ENCODE measurements around the gene FOXO6.

FOXO6 gene

DNA sequence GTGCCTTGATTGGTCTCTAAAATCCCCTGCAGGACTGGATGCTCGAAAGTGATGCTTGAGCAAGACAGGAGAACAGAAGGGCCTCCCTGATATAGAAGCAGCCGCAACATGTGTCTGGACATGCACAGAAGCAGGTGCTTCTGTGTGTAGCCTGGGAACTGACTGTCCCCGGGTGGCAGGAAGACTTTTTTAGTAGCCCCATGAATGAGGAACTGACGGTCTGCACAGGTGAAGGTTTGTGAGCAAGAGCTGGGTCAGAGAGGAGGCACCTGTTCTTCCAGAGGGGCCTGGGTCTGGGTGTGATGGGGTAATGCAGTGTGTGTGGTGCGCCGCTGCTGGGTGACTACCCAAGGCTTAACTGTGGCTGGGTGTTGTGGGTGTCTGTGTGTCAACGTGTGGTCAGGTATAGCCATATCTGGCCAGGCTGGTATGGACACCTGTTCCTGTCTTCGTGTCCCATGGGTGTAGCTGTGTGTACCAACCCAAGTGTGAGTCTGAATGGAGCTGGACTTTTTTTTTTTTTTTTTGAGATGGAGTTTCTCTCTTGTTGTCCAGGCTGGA is 39.1 kb upstream of the FOXO6 start:
- H3K27ac ChIP-seq, result no peak overlapping the region
- POLR2A ChIA-PET (ENCODE audit: low non-redundant PET), result no interaction called here
- TF ChIP-seq, protein P1, sequence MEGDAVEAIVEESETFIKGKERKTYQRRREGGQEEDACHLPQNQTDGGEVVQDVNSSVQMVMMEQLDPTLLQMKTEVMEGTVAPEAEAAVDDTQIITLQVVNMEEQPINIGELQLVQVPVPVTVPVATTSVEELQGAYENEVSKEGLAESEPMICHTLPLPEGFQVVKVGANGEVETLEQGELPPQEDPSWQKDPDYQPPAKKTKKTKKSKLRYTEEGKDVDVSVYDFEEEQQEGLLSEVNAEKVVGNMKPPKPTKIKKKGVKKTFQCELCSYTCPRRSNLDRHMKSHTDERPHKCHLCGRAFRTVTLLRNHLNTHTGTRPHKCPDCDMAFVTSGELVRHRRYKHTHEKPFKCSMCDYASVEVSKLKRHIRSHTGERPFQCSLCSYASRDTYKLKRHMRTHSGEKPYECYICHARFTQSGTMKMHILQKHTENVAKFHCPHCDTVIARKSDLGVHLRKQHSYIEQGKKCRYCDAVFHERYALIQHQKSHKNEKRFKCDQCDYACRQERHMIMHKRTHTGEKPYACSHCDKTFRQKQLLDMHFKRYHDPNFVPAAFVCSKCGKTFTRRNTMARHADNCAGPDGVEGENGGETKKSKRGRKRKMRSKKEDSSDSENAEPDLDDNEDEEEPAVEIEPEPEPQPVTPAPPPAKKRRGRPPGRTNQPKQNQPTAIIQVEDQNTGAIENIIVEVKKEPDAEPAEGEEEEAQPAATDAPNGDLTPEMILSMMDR (conservative IDR thresholded peaks at IDR 0.05; ENCODE audit: low read depth), result no peak
- DNase-seq (ENCODE audit: low spot score), result no peak
- CTCF ChIA-PET, result interaction anchor here (0.6 to 1.5 kb wide), 3 partner anchors 19 to 39 kb away, joined by 3 to 4 read pairs (median 3); no protein-coding TSS in a partner anchor

GRCh38 chr1:41322835-41323234 is 38.4 kb upstream of the FOXO6 start:
- peak overlapping the region; percentile 11 for H3K27ac ChIP-seq
- ChIA-PET CTCF (interaction anchor here (0.6 to 1.5 kb wide), 4 partner anchors 19 to 40 kb away, joined by 3 to 6 read pairs (median 4); no protein-coding TSS in a partner anchor), POLR2A (ENCODE audit: low non-redundant PET) (no interaction called here)
- DNase-seq (ENCODE audit: low spot score), result peak; percentile 60
- TF ChIP-seq, protein P1 (conservative IDR thresholded peaks at IDR 0.05; ENCODE audit: low read depth), result no peak; the same call in 1 of the 2 replicates

DNA sequence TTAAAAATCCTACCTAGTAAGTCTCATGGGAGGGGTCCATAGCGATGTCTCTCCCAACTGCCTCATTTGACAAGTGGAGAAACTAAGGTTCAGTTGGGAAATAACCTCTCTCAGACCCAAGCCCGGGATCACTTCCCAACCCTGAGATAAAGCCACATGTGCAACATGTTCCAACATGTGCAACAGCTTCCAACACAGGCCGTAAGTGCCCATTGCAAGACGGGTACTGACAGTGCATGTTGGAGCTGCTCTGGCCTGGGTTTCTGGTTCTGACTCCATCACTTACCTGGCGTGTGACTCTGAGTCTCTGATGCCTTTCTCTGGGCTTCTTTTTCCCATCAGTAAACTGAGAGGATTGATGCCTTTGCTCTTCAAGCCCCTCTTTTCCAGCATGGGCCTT is 38.0 kb upstream of the FOXO6 start:
- CTCF ChIA-PET, result interaction anchor here (0.9 to 1.5 kb wide), 3 partner anchors 19 to 40 kb away, joined by 3 to 7 read pairs (median 6); partner anchors contain the start of gene FOXO6
- peak; percentile 54 for DNase-seq (ENCODE audit: low spot score)
- POLR2A ChIA-PET (ENCODE audit: low non-redundant PET), result no interaction called here
- TF ChIP-seq, protein P1 (conservative IDR thresholded peaks at IDR 0.05; ENCODE audit: low read depth), result no peak
- peak overlapping the region; percentile 11 for H3K27ac ChIP-seq

DNA sequence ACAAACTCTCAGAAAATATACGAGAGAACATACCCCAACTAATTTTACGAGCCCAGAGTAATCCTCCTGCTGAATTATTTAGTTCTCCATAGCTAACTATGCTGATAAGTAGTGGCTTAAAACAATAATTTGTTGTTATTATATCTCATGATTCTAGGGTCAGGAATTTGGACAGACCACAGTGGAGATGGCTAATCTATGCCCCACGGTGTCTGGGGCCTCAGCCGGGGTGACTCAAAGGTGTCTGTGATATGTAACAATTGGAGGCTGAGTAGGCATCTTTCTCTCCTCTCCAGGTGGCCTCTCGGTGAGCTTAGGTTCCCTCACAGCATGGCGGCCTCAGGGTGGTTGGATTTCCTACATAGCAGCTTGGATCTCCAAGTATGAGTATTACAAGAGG is 35.4 kb upstream of the FOXO6 start:
- CTCF ChIA-PET, result interaction anchor here (0.7 kb wide), 1 partner anchor 817 kb away, joined by 3 read pairs; the partner anchor contains the start of gene EXO5
- DNase-seq (ENCODE audit: low spot score), result no peak
- POLR2A ChIA-PET (ENCODE audit: low non-redundant PET), result no interaction called here

GRCh38 chr1:41327383-41327999 is 33.7 kb upstream of the FOXO6 start:
- TF ChIP-seq, protein P1 (conservative IDR thresholded peaks at IDR 0.05; ENCODE audit: low read depth), result no peak
- no peak overlapping the region for H3K27ac ChIP-seq
- CTCF ChIA-PET, result no interaction called here
- POLR2A ChIA-PET (ENCODE audit: low non-redundant PET), result no interaction called here
- no peak for DNase-seq (ENCODE audit: low spot score)

More for the DNA sequence above, 35.4 kb upstream of the FOXO6 start:
- TF ChIP-seq, protein P1 (conservative IDR thresholded peaks at IDR 0.05; ENCODE audit: low read depth), result no peak
- no peak overlapping the region for H3K27ac ChIP-seq

DNA sequence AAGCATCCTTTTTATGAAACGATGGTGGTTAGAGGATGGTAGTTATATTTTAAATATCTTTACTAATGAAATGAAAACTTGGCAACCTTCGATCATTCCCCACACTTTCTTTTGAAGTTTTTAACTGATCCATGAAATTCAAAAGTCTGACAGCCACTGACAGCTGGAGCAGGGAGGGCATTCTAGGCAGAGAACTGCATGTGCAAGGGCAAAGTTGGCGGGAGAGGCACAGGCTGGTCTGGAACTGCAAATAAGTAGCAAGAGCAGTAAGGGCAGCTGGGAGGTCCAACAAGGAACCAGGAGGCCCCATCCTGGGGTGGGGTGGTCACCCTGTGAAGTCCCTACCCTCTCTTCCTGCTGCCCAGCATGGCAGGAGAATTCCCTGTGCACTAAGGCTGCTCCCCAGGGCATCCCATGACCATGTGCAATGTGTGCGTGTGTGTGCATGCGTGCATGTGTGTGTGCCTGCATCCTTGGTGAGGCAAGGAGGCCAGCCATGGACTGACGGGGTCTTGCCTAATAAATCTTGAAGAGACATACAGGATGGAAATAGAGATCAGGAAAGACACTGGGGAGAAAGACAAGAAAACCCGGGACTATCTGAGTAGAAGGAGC is 33.1 kb upstream of the FOXO6 start:
- POLR2A ChIA-PET (ENCODE audit: low non-redundant PET), result no interaction called here
- no peak overlapping the region for H3K27ac ChIP-seq
- no peak for DNase-seq (ENCODE audit: low spot score)
- CTCF ChIA-PET, result no interaction called here
- TF ChIP-seq, protein P1 (conservative IDR thresholded peaks at IDR 0.05; ENCODE audit: low read depth), result no peak

Measured in RWPE1 (cell line).